ENCODE results near the gene KCNH5. TPM values are rescaled to one million over a fixed set of nuclear protein-coding genes. Genes with fewer than 3 reads are reported as not detected.

KCNH5 gene
- total and polyA plus RNA-seq, 9 of the 15 experiments (the other 6 are each of a cell fraction or from before 2014, with no cell fraction given) = 1.1 to 2.4 (median 1.4) TPM

GRCh38 chr14:62710811-62711210 is 334.4 kb downstream of the KCNH5 start:
- in situ Hi-C loops (cut with MboI) = no loop called here
- no peak for DNase-seq (ENCODE audit: extremely low read depth in 1 of 4, low spot score in 3 of 4)
- Histone ChIP-seq H3K4me2 (ENCODE audit: insufficient read depth, low read length) (no peak overlapping the region), H3K4me1 (replicated peaks in 1 of 2; ENCODE audit: control insufficient read depth in 2 of 2, insufficient read depth in 2 of 2, low read length in 2 of 2) (no peaks in the 10 kb centered on the region), H3K36me3 (ENCODE audit: control insufficient read depth, insufficient read depth, low read length) (no peaks in the 10 kb centered on the region), H3K79me2 (ENCODE audit: control insufficient read depth, insufficient read depth, low read length) (no peaks in the 10 kb centered on the region), H3K27me3 (ENCODE audit: control insufficient read depth in 2 of 2, insufficient read depth in 2 of 2, low read length in 2 of 2) (no peaks in the 10 kb centered on the region), H3K9me1 (ENCODE audit: control insufficient read depth, insufficient read depth, low read length) (no peaks in the 10 kb centered on the region), H4K20me1 (replicated peaks; ENCODE audit: control insufficient read depth, insufficient read depth, low read length) (no peaks in the 10 kb centered on the region), H3K4me3 (no peak overlapping the region), H3K9me3 (replicated peaks; ENCODE audit: control insufficient read depth, insufficient read depth, low read depth, low read length) (no peaks in the 10 kb centered on the region), H3K9ac (ENCODE audit: insufficient read depth in 1 of 2, low read depth in 2 of 2, low read length in 2 of 2) (no peak overlapping the region), H3K27ac (ENCODE audit: extremely low read depth, low read depth, low read length) (no peak overlapping the region), H2AFZ (ENCODE audit: low read depth, low read length) (no peak overlapping the region)
- ChIA-PET CTCF (ENCODE audit: low intra/inter-chr PET ratio) (no interaction called here), POLR2A (no interaction called here)
- TF ChIP-seq NFE2 (IDR thresholded peaks at IDR 0.05; ENCODE audit: low read depth) (no peak), PURB (CRISPR knock-in tag; IDR thresholded peaks at IDR 0.05; ENCODE audit: low read depth) (no peak), E2F4 (CRISPR knock-in tag; IDR thresholded peaks at IDR 0.05; ENCODE audit: low read depth) (no peak), MAFG (tag; conservative IDR thresholded peaks at IDR 0.05) (no peak)
- no peak for ATAC-seq
- intact Hi-C loops (cut with micrococcal nuclease) = no loop called here
- no TSS peak for BruUV-seq (replicated peaks)
- no peak for FAIRE-seq

- no TSS peak for BruUV-seq (replicated peaks)
- Histone ChIP-seq H3K4me3 (no peak overlapping the region), H3K9me1 (ENCODE audit: control insufficient read depth, insufficient read depth, low read length) (no peaks in the 10 kb centered on the region), H4K20me1 (replicated peaks; ENCODE audit: control insufficient read depth, insufficient read depth, low read length) (no peaks in the 10 kb centered on the region), H2AFZ (ENCODE audit: low read depth, low read length) (no peak overlapping the region), H3K27ac (ENCODE audit: extremely low read depth, low read depth, low read length) (no peak overlapping the region), H3K9ac (ENCODE audit: insufficient read depth in 1 of 2, low read depth in 2 of 2, low read length in 2 of 2) (no peak overlapping the region), H3K4me2 (ENCODE audit: insufficient read depth, low read length) (no peak overlapping the region), H3K4me1 (replicated peaks in 1 of 2; ENCODE audit: control insufficient read depth in 2 of 2, insufficient read depth in 2 of 2, low read length in 2 of 2) (no peaks in the 10 kb centered on the region), H3K79me2 (ENCODE audit: control insufficient read depth, insufficient read depth, low read length) (no peaks in the 10 kb centered on the region), H3K27me3 (ENCODE audit: control insufficient read depth in 2 of 2, insufficient read depth in 2 of 2, low read length in 2 of 2) (no peaks in the 10 kb centered on the region), H3K36me3 (ENCODE audit: control insufficient read depth, insufficient read depth, low read length) (no peaks in the 10 kb centered on the region), H3K9me3 (replicated peaks; ENCODE audit: control insufficient read depth, insufficient read depth, low read depth, low read length) (no peaks in the 10 kb centered on the region)
- TF ChIP-seq KLF13 (tag; IDR thresholded peaks at IDR 0.05; ENCODE audit: borderline replicate concordance, low read depth) = no peak
- TF ChIP-seq TFAM (CRISPR knock-in tag; conservative IDR thresholded peaks at IDR 0.05) = no peak
- no peak for TF ChIP-seq RBM34 (IDR thresholded peaks at IDR 0.05; ENCODE audit: borderline replicate concordance, insufficient read depth, low read length)
- TF ChIP-seq CREB3L1 (IDR thresholded peaks at IDR 0.05; ENCODE audit: borderline replicate concordance, low read depth) = no peak
- no peak for TF ChIP-seq BRF2 (IDR thresholded peaks at IDR 0.05; ENCODE audit: borderline replicate concordance, insufficient read depth, insufficient read length)
- no peak for TF ChIP-seq RAD21 (CRISPR knock-in tag; conservative IDR thresholded peaks at IDR 0.05 in 1 of 2, IDR thresholded peaks at IDR 0.05 in 1 of 2)
- no peak for TF ChIP-seq EP300 (IDR thresholded peaks at IDR 0.05; ENCODE audit: low read length)
- TF ChIP-seq HLTF (IDR thresholded peaks at IDR 0.05) = no peak
- in situ Hi-C loops (cut with MboI) (no loop called here), intact Hi-C loops (cut with micrococcal nuclease) (no loop called here)
- ATAC-seq = no peak
- ChIA-PET POLR2A (no interaction called here), CTCF (ENCODE audit: low intra/inter-chr PET ratio) (no interaction called here)
- no peak for DNase-seq (ENCODE audit: extremely low read depth in 1 of 4, low spot score in 3 of 4)
- 0% methylated on average over 3 of the region's 3 CpGs for WGBS (ENCODE audit: insufficient coverage, low coverage, missing lambda C conversion rate)
- no peak for FAIRE-seq
Measured at GRCh38 chr14:62709773-62710172, 335.5 kb downstream of the KCNH5 start.
